IMR-90 (cell line): ENCODE data around the gene CDC7. TPM values are rescaled to one million over a fixed set of nuclear protein-coding genes. Genes with fewer than 3 reads are reported as not detected.

Experiments
- ATAC-seq: fragments of 200-7000 bp; cut with Tn5 transposase; 2 replicates; pipeline ENCODE4 v1.9.1; 2020; ENCODE audit warnings: low read depth, mild to moderate bottlenecking, moderate library complexity
- BruUV-seq: library from RNA; stranded (reverse); fragments of 400-500 nt; replicated peaks from 2 replicates; lab custom pipeline; 2021; lab: Mats Ljungman, UMichigan
- CTCF ChIA-PET: fragments of 300-600 bp; formaldehyde crosslinking; extraction: SDS; loops from one replicate; lab custom pipeline; 2021; ENCODE audit warnings: antibody characterized with exemption; lab: Yijun Ruan, JAX
- POLR2A ChIA-PET: fragments of 300-600 bp; sonication (Branson Sonifier 250); formaldehyde crosslinking; loops from one replicate; lab custom pipeline; 2022; ENCODE audit warnings: antibody characterized with exemption; ENCODE audit not compliant: unreplicated experiment; lab: Charles Lee
- DNase-seq: peaks from one replicate; pipeline ENCODE4 v3.0.0; 2013
- H2AFZ ChIP-seq: replicated peaks from 2 replicates; pipeline ENCODE3; 2013; ENCODE audit warnings: low read length, mild to moderate bottlenecking; ENCODE audit not compliant: poor library complexity
- H2AK5ac ChIP-seq: 2 replicates; pipeline ENCODE4 v1.6.1; 2013; ENCODE audit warnings: low read depth, low read length, inconsistent platforms
- H2AK9ac ChIP-seq: replicated peaks from 2 replicates; pipeline ENCODE3; 2013; ENCODE audit warnings: mild to moderate bottlenecking, low read depth, low read length, moderate library complexity; ENCODE audit not compliant: poor library complexity
- H2BK120ac ChIP-seq: 2 replicates; pipeline ENCODE4 v1.6.1; 2013; ENCODE audit warnings: low read depth, low read length, inconsistent platforms
- H2BK15ac ChIP-seq: 3 replicates; pipeline ENCODE4 v1.6.1; 2013; ENCODE audit warnings: low read depth, low read length, inconsistent platforms
- H2BK20ac ChIP-seq: 2 replicates; pipeline ENCODE4 v1.6.1; 2013; ENCODE audit warnings: low read depth, mild to moderate bottlenecking, inconsistent platforms, low read length, moderate library complexity
- H2BK5ac ChIP-seq: 2 replicates; pipeline ENCODE4 v1.6.1; 2013; ENCODE audit warnings: mild to moderate bottlenecking, low read depth, low read length, inconsistent platforms; ENCODE audit not compliant: poor library complexity, severe bottlenecking
- H3K14ac ChIP-seq: replicated peaks from 2 replicates; pipeline ENCODE4 v1.6.1; 2013; ENCODE audit warnings: low read depth, low read length, inconsistent platforms
- H3K18ac ChIP-seq: 2 replicates; pipeline ENCODE4 v1.6.1; 2013; ENCODE audit warnings: low read depth, low read length, control low read depth
- H3K23ac ChIP-seq: 2 replicates; pipeline ENCODE4 v1.6.1; 2013; ENCODE audit warnings: low read depth, low read length, inconsistent platforms
- H3K27ac ChIP-seq: 2 replicates; pipeline ENCODE4 v1.5.1; 2013; ENCODE audit warnings: mild to moderate bottlenecking, control low read depth, low read length; ENCODE audit not compliant: insufficient read depth
- H3K27me3 ChIP-seq: 2 replicates; pipeline ENCODE4 v1.6.1; 2013; ENCODE audit warnings: low read length; ENCODE audit not compliant: control insufficient read depth, insufficient read depth
- H3K36me3 ChIP-seq: 2 replicates; pipeline ENCODE4 v1.6.1; 2013; ENCODE audit warnings: low read length, mixed read lengths; ENCODE audit not compliant: control insufficient read depth, insufficient read depth
- H3K4ac ChIP-seq: 2 replicates; pipeline ENCODE4 v1.6.1; 2013; ENCODE audit warnings: low read depth, low read length, inconsistent platforms
- H3K4me1 ChIP-seq: 2 replicates; pipeline ENCODE4 v1.6.1; 2013; ENCODE audit warnings: low read length, mixed read lengths; ENCODE audit not compliant: control insufficient read depth, insufficient read depth
- H3K4me2 ChIP-seq: 2 replicates; pipeline ENCODE4 v1.6.1; 2013; ENCODE audit warnings: low read depth, mild to moderate bottlenecking, control low read depth, low read length, moderate library complexity
- H3K4me3 ChIP-seq: 2 replicates; pipeline ENCODE4 v1.5.1; 2013; ENCODE audit warnings: low read depth, mild to moderate bottlenecking, control low read depth, low read length, moderate library complexity; ENCODE audit not compliant: insufficient read depth
- H3K56ac ChIP-seq: 2 replicates; pipeline ENCODE4 v1.6.1; 2013; ENCODE audit warnings: low read length, inconsistent platforms; ENCODE audit not compliant: insufficient read depth; ENCODE audit errors: extremely low read depth
- H3K79me1 ChIP-seq, 2 experiments: 2 replicates each; pipeline ENCODE4 v1.6.1; 2013; ENCODE audit warnings: low read length in 2 of 2, inconsistent platforms in 1 of 2, low read depth in 1 of 2
- H3K9ac ChIP-seq: 2 replicates; pipeline ENCODE4 v1.6.1; 2013; ENCODE audit warnings: low read depth, low read length, control low read depth
- H3K9me1 ChIP-seq: 2 replicates; pipeline ENCODE4 v1.6.1; 2013; ENCODE audit warnings: low read length, inconsistent platforms; ENCODE audit not compliant: insufficient read depth
- H3K9me3 ChIP-seq: 2 replicates; pipeline ENCODE4 v1.6.1; 2013; ENCODE audit warnings: low read length; ENCODE audit not compliant: control insufficient read depth, insufficient read depth
- H4K20me1 ChIP-seq: 2 replicates; pipeline ENCODE4 v1.6.1; 2013; ENCODE audit warnings: low read length, inconsistent platforms; ENCODE audit not compliant: insufficient read depth
- H4K5ac ChIP-seq: 2 replicates; pipeline ENCODE4 v1.6.1; 2013; ENCODE audit warnings: mild to moderate bottlenecking, low read depth, low read length, control low read depth
- H4K8ac ChIP-seq, 2 experiments: 2 replicates each; pipeline ENCODE4 v1.6.1; 2013; ENCODE audit warnings: low read depth in 2 of 2, low read length in 2 of 2, control low read depth in 1 of 2, inconsistent platforms in 1 of 2
- H4K91ac ChIP-seq: 2 replicates; pipeline ENCODE4 v1.6.1; 2013; ENCODE audit warnings: low read depth, low read length, inconsistent platforms; ENCODE audit not compliant: insufficient read depth
- BHLHE40 ChIP-seq: fragments of 150-350 bp; IDR thresholded peaks from 2 replicates; pipeline ENCODE4 v1.6.1; 2016; ENCODE audit warnings: mild to moderate bottlenecking, low read depth, low read length
- FOS ChIP-seq: fragments of 150-350 bp; IDR thresholded peaks from 2 replicates; pipeline ENCODE4 v1.6.1; 2016; ENCODE audit warnings: low read depth, low read length
- MAFK ChIP-seq: IDR thresholded peaks from 2 replicates; pipeline ENCODE4 v1.6.1; 2012; ENCODE audit warnings: low read depth, low read length, improper control_type of control experiment
- MAZ ChIP-seq: IDR thresholded peaks from 2 replicates; pipeline ENCODE4 v1.6.1; 2012; ENCODE audit warnings: low read depth, mild to moderate bottlenecking, low read length, improper control_type of control experiment, moderate library complexity, borderline replicate concordance
- MXI1 ChIP-seq: IDR thresholded peaks from 2 replicates; pipeline ENCODE4 v1.6.1; 2012; ENCODE audit warnings: low read depth, mild to moderate bottlenecking, low read length, moderate library complexity, borderline replicate concordance
- NFE2L2 ChIP-seq: fragments of 150-350 bp; IDR thresholded peaks from 2 replicates; pipeline ENCODE4 v1.6.1; 2016; ENCODE audit warnings: low read depth, mild to moderate bottlenecking, low read length
- POLR2A ChIP-seq: IDR thresholded peaks from 2 replicates; pipeline ENCODE4 v1.6.1; 2012; ENCODE audit warnings: mild to moderate bottlenecking, low read depth, low read length
- RAD21 ChIP-seq: IDR thresholded peaks from 2 replicates; pipeline ENCODE4 v1.6.1; 2012; ENCODE audit warnings: low read length, improper control_type of control experiment
- RCOR1 ChIP-seq: IDR thresholded peaks from 2 replicates; pipeline ENCODE4 v1.6.1; 2012; ENCODE audit warnings: mild to moderate bottlenecking, low read length, improper control_type of control experiment; ENCODE audit not compliant: insufficient replicate concordance
- RFX5 ChIP-seq: IDR thresholded peaks from 2 replicates; pipeline ENCODE4 v1.8.0; 2012; ENCODE audit warnings: low read depth, mild to moderate bottlenecking, low read length, moderate library complexity
- SMC3 ChIP-seq: fragments of 150-350 bp; IDR thresholded peaks from 2 replicates; pipeline ENCODE4 v1.6.1; 2016; ENCODE audit warnings: low read depth, mild to moderate bottlenecking, antibody characterized with exemption, low read length, moderate library complexity
- WGBS, 2 experiments: methylation state at CpG; one replicate each; pipeline versions ENCODE4 v1.1.5 to v1.1.7; 2013; ENCODE audit warnings: missing lambda C conversion rate in 2 of 2; ENCODE audit not compliant: insufficient read length in 1 of 2; ENCODE audit errors: extremely low coverage in 2 of 2; 5-methylcytosine and 5-hydroxymethylcytosine counted together
- dilution Hi-C: fragments of 300-500 bp; cut with HindIII; formaldehyde crosslinking; loops from one replicate; pipeline ENCODE4 v1.14.3; 2018; ENCODE audit warnings: low sequenced_read_pairs; ENCODE audit not compliant: unreplicated experiment
- in situ Hi-C: fragments of 300-500 bp; cut with MboI; formaldehyde crosslinking; loops from 3 replicates; pipeline ENCODE4 v1.14.3; 2019; ENCODE audit warnings: low sequenced_read_pairs, inconsistent platforms, mixed read lengths
- intact Hi-C: fragments of 100-400 bp; cut with micrococcal nuclease; formaldehyde crosslinking; loops from 2 replicates; pipeline ENCODE4 v1.10.0; 2022
- polyA plus RNA-seq, 3 experiments: library from polyadenylated mRNA; depleted of rRNA; stranded (reverse); fragments of >200 nt; gene quantifications; 2 replicates each; pipeline ENCODE4 v1.2.3, GENCODE V29; 2012; ENCODE audit warnings: low replicate concordance in 1 of 3
- total RNA-seq: library from RNA; depleted of rRNA; stranded (reverse); fragments of >200 nt; gene quantifications from 2 replicates; pipeline ENCODE4 v1.2.3, GENCODE V29; 2012
- TF ChIP-seq, protein P1 (sequence below): fragments of 150-350 bp; IDR thresholded peaks from 2 replicates; pipeline ENCODE4 v1.6.1; 2016; ENCODE audit warnings: low read depth, mild to moderate bottlenecking, low read length, moderate library complexity, borderline replicate concordance

CDC7 gene
- total and polyA plus RNA-seq, 2 of the 4 experiments (the other 2 are of a cell fraction), result 4.3 to 4.7 TPM

DNA sequence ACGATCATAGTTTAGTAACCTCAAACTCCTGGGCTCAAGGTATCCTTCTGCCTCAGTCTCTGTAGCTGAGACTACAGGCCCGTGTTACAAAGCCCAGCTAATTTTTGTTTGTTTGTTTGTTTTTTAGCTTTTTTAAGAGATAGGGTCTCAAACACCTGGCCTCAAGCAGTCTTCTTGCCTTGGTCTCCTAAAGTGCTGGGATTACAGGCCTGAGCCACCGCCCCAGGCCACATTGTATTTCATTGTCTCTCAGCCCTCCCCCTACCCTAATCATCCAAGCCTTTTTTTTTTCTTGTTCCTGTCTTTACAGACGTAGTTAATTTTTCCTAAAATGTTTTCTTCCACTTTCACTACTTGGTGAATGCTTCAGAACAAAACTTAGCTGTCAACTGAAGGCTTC is 5.4 kb downstream of the CDC7 start:
- no peak overlapping the region for H2BK5ac ChIP-seq
- no peak overlapping the region for H4K8ac ChIP-seq
- TF ChIP-seq RAD21, result no peak
- no peak for TF ChIP-seq NFE2L2
- no peak for TF ChIP-seq FOS
- no peak for TF ChIP-seq BHLHE40
- no peak for TF ChIP-seq RCOR1
- TF ChIP-seq, protein P1, sequence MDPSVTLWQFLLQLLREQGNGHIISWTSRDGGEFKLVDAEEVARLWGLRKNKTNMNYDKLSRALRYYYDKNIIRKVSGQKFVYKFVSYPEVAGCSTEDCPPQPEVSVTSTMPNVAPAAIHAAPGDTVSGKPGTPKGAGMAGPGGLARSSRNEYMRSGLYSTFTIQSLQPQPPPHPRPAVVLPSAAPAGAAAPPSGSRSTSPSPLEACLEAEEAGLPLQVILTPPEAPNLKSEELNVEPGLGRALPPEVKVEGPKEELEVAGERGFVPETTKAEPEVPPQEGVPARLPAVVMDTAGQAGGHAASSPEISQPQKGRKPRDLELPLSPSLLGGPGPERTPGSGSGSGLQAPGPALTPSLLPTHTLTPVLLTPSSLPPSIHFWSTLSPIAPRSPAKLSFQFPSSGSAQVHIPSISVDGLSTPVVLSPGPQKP, result no peak
- TF ChIP-seq RFX5, result no peak
- no peak for TF ChIP-seq MXI1
- TF ChIP-seq MAFK, result no peak
- no peak for TF ChIP-seq SMC3
- TF ChIP-seq MAZ, result no peak
- TF ChIP-seq POLR2A, result no peak
- ATAC-seq, result no peak
- WGBS, 2 experiments, result no CpG with 5 or more reads among the region's 4 CpGs
- in situ Hi-C loops, result no loop called here
- H3K27me3 ChIP-seq, result no peaks in the 10 kb centered on the region
- H3K36me3 ChIP-seq, result no peaks in the 10 kb centered on the region
- no peaks in the 10 kb centered on the region for H3K9me3 ChIP-seq
- H2BK20ac ChIP-seq, result no peak overlapping the region
- no peaks in the 10 kb centered on the region for H3K9me1 ChIP-seq
- POLR2A ChIA-PET, result interaction anchor here (0.5 kb wide), 1 partner anchor 218 kb away, joined by 9 read pairs; no protein-coding TSS in a partner anchor
- no peak for DNase-seq
- no peak overlapping the region for H3K56ac ChIP-seq
- H2BK15ac ChIP-seq, result no peak overlapping the region
- dilution Hi-C loops, result no loop called here
- H3K4me2 ChIP-seq, result no peak overlapping the region
- H4K5ac ChIP-seq, result no peak overlapping the region
- H4K20me1 ChIP-seq, result no peaks in the 10 kb centered on the region; the same call in 1 of the 2 replicates
- BruUV-seq, result no TSS peak
- no peak overlapping the region for H2BK120ac ChIP-seq
- no peak overlapping the region for H2AK5ac ChIP-seq
- no peak overlapping the region for H2AFZ ChIP-seq
- CTCF ChIA-PET, result no interaction called here
- H3K23ac ChIP-seq, result no peak overlapping the region
- no peak overlapping the region for H4K91ac ChIP-seq
- no peak overlapping the region for H3K4ac ChIP-seq
- no peak overlapping the region for H2AK9ac ChIP-seq
- no peak overlapping the region for H3K9ac ChIP-seq
- no peak overlapping the region for H3K4me3 ChIP-seq
- H3K4me1 ChIP-seq, result no peaks in the 10 kb centered on the region; the same call in 1 of the 2 replicates
- no peak overlapping the region for H3K14ac ChIP-seq
- H3K79me1 ChIP-seq, result peaks cover 11 to 23% of the 10 kb centered on the region in 2 experiments
- intact Hi-C loops, result no loop called here
- no peak overlapping the region for H3K27ac ChIP-seq
- no peak overlapping the region for H3K18ac ChIP-seq
